Endodermal cell (in vitro differentiated cells): ENCODE data around the gene SNX13. TPM values are rescaled to one million over a fixed set of nuclear protein-coding genes. Genes with fewer than 3 reads are reported as not detected.

ENCODE experiments used
- DNase-seq: peaks from one replicate; pipeline ENCODE4 v3.0.0-alpha.2; 2017
- H3K27ac ChIP-seq: 2 replicates; pipeline ENCODE4 v1.5.1; 2013; ENCODE audit warnings: mild to moderate bottlenecking, low read depth, low read length, moderate library complexity
- H3K27me3 ChIP-seq: 2 replicates; pipeline ENCODE4 v1.6.1; 2013; ENCODE audit warnings: mild to moderate bottlenecking, low read length, moderate library complexity; ENCODE audit not compliant: insufficient read depth, control insufficient read depth, poor library complexity, severe bottlenecking
- H3K36me3 ChIP-seq: 2 replicates; pipeline ENCODE4 v1.7.0; 2013; ENCODE audit warnings: mild to moderate bottlenecking, low read length, moderate library complexity; ENCODE audit not compliant: control insufficient read depth, insufficient read depth
- H3K4me1 ChIP-seq: one replicate; pipeline ENCODE4 v1.7.0; 2013; ENCODE audit warnings: low read length; ENCODE audit not compliant: control insufficient read depth, insufficient read depth
- H3K4me3 ChIP-seq: 2 replicates; pipeline ENCODE4 v1.5.1; 2013; ENCODE audit warnings: mild to moderate bottlenecking, low read length, moderate library complexity
- H3K9ac ChIP-seq: 2 replicates; pipeline ENCODE4 v1.6.1; 2013; ENCODE audit warnings: mild to moderate bottlenecking, low read length, moderate library complexity; ENCODE audit not compliant: poor library complexity, severe bottlenecking; ENCODE audit errors: extremely low read depth
- H3K9me3 ChIP-seq: 2 replicates; pipeline ENCODE4 v1.6.1; 2013; ENCODE audit warnings: mild to moderate bottlenecking, low read length, moderate library complexity; ENCODE audit not compliant: control insufficient read depth
- H3K27ac Mint-ChIP-seq: 2 replicates; pipeline ENCODE4 v1.8.0; 2020; ENCODE audit warnings: mixed read lengths
- H3K27me3 Mint-ChIP-seq: 2 replicates; pipeline ENCODE4 v1.8.0; 2021; ENCODE audit warnings: mild to moderate bottlenecking, mixed read lengths; ENCODE audit not compliant: insufficient read depth
- H3K36me3 Mint-ChIP-seq: 2 replicates; pipeline ENCODE4 v1.8.0; 2020; ENCODE audit warnings: low read depth, mixed read lengths
- H3K4me1 Mint-ChIP-seq: 2 replicates; pipeline ENCODE4 v1.8.0; 2020; ENCODE audit warnings: mixed read lengths
- H3K4me3 Mint-ChIP-seq: 2 replicates; pipeline ENCODE4 v1.8.0; 2020; ENCODE audit warnings: mild to moderate bottlenecking, moderate library complexity, mixed read lengths
- H3K9me3 Mint-ChIP-seq: 2 replicates; pipeline ENCODE4 v1.8.0; 2020; ENCODE audit warnings: mild to moderate bottlenecking, mixed read lengths
- CTCF ChIP-seq: fragments of 200-600 bp; sonication (generic); conservative IDR thresholded peaks from 2 replicates; pipeline ENCODE4 v1.5.0; 2021; ENCODE audit warnings: antibody characterized with exemption, mild to moderate bottlenecking
- WGBS, 2 experiments: methylation state at CpG; one replicate each; pipeline versions ENCODE4 v1.1.5 to v1.1.7; 2013; ENCODE audit warnings: missing lambda C conversion rate in 2 of 2, mixed read lengths in 1 of 2; ENCODE audit not compliant: insufficient coverage in 1 of 2, insufficient read length in 1 of 2; 5-methylcytosine and 5-hydroxymethylcytosine counted together
- long read RNA-seq, 4 experiments: library from polyadenylated mRNA in 2 of 4; library from RNA in 1 of 4; library from capped mRNA in 1 of 4; stranded (forward) in 3 of 4; unstranded in 1 of 4; transcript quantifications; one replicate each; pipeline ENCODE4 v2.0.0, GENCODE V29; 2020 to 2021; ENCODE audit warnings: inconsistent platforms in 1 of 4
- polyA plus RNA-seq, 2 experiments: library from polyadenylated mRNA; stranded (reverse); fragments of 50-300 nt; gene quantifications; one replicate each; pipeline ENCODE4 v1.2.3, GENCODE V29; 2013
- total RNA-seq, 2 donors: library from RNA; stranded (reverse); fragmentation: NEBNext Ultra II Directional in 1 of 2; extraction: Animal tissue kit (Norgen Biotek cat#: 25700) in 1 of 2; gene quantifications; 2 replicates in 1 of 2; 3 replicates in 1 of 2; pipeline ENCODE4 v1.2.1, GENCODE V29; 2021

SNX13 gene, protein sequence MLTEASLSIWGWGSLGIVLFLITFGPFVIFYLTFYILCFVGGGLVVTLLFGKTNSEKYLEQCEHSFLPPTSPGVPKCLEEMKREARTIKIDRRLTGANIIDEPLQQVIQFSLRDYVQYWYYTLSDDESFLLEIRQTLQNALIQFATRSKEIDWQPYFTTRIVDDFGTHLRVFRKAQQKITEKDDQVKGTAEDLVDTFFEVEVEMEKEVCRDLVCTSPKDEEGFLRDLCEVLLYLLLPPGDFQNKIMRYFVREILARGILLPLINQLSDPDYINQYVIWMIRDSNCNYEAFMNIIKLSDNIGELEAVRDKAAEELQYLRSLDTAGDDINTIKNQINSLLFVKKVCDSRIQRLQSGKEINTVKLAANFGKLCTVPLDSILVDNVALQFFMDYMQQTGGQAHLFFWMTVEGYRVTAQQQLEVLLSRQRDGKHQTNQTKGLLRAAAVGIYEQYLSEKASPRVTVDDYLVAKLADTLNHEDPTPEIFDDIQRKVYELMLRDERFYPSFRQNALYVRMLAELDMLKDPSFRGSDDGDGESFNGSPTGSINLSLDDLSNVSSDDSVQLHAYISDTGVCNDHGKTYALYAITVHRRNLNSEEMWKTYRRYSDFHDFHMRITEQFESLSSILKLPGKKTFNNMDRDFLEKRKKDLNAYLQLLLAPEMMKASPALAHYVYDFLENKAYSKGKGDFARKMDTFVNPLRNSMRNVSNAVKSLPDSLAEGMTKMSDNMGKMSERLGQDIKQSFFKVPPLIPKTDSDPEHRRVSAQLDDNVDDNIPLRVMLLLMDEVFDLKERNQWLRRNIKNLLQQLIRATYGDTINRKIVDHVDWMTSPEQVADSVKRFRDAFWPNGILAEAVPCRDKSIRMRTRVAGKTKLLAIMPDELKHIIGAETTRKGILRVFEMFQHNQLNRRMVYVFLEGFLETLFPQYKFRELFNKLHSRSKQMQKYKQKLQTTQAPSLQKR
- 10 to 100 TPM; 32.8 to 38.8 TPM for total RNA-seq
- polyA plus RNA-seq (2013, experiment 1 of 2), result 24.1 TPM
- 20.2 TPM for polyA plus RNA-seq (2013, experiment 2 of 2)
- long read RNA-seq, experiment 1, full-length matches to known transcripts, result 4 of 9 reads
- long read RNA-seq, experiment 1, partial matches to known transcripts, result 2 of 9 reads
- long read RNA-seq, experiment 1, other reads (novel, unspliced or antisense), result 3 of 9 reads
- long read RNA-seq, experiment 2, full-length matches to known transcripts, result 23 of 41 reads
- long read RNA-seq, experiment 2, partial matches to known transcripts, result 2 of 41 reads
- long read RNA-seq, experiment 2, other reads (novel, unspliced or antisense), result 16 of 41 reads
- long read RNA-seq, experiment 3, full-length matches to known transcripts, result 97 of 156 reads
- long read RNA-seq, experiment 3, partial matches to known transcripts, result 27 of 156 reads
- long read RNA-seq, experiment 3, other reads (novel, unspliced or antisense), result 32 of 156 reads
- long read RNA-seq, experiment 4, full-length matches to known transcripts, result 7 of 15 reads
- long read RNA-seq, experiment 4, partial matches to known transcripts, result 2 of 15 reads
- long read RNA-seq, experiment 4, other reads (novel, unspliced or antisense), result 6 of 15 reads

DNA sequence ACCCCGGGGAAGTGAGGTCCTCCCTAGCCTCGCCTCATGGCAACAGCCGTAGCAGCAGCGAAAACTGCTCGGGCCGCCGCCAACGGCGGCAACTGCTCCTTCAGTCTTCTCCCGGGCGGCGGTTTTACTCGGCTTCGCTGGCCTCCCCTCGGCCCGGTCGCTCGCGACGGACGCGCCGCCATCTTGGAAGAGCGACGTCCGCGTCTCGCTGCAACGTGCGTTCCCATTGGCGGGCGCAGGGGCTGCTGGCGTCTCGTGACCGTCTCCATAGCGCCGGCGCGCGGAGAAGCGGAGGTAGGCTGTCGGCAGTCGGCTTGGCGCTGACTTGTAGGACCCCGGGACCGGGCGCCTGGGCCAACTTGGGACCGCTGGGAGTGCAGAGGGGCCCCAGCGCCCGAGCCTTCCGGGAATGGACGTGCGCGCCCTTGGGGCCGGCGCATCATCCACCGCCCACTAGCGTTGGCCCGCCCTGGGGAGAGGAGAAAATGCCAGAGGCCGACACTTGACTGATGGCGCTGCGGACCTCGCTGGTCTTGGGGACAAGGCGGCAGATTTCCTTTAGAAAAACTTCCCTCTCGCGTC lies at the start of gene SNX13:
TSS of gene SNX13 (minus strand) at position 193 of the 582 bp plus-strand sequence. CDS start 199 bp downstream, outside the sequence.
- Histone ChIP-seq H3K27me3 (no peaks in the 10 kb centered on the region), H3K9ac (peak within 1 kb of the TSS; percentile 91), H3K27ac (peak within 1 kb of the TSS; percentile 78), H3K4me3 (peak within 1 kb of the TSS; percentile 91), H3K4me1 (peaks cover 5% of the 10 kb centered on the region), H3K36me3 (no peaks in the 10 kb centered on the region), H3K9me3 (no peaks in the 10 kb centered on the region)
- H3K36me3 Mint-ChIP-seq, result no peaks in the 10 kb centered on the region
- TF ChIP-seq CTCF, result peak; percentile 51
- H3K4me3 Mint-ChIP-seq, result peak within 1 kb of the TSS; percentile 95
- peaks cover 18% of the 10 kb centered on the region for H3K4me1 Mint-ChIP-seq
- H3K9me3 Mint-ChIP-seq, result no peaks in the 10 kb centered on the region
- peaks cover 2% of the 10 kb centered on the region for H3K27me3 Mint-ChIP-seq
- peak; percentile 98 for DNase-seq
- 0 to 1% methylated on average over 23 to 66 of the region's 66 CpGs for WGBS, 2 experiments
- peak within 1 kb of the TSS; percentile 99 for H3K27ac Mint-ChIP-seq

DNA sequence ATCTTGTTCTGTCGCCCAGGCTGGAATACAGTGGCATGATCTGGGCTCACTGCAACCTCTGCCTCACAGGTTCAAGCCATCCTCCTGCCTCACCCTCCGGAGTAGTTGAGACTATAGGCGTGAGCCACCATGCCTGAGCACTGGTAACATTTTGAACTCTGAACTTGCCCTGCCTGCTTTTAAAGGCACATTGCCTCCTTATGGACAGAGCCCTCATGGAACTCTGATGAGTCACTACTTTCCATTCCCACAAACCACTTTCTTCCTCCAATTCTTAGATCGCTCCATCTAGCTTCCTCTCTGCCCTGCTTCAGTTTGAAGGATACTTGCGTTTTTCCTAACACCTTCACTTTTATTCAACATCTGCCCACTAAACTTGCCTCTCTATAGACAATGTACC lies 49.3 kb upstream of the SNX13 start:
- Histone ChIP-seq H3K4me3 (no peak overlapping the region), H3K27me3 (no peaks in the 10 kb centered on the region), H3K9ac (no peak overlapping the region), H3K36me3 (no peaks in the 10 kb centered on the region), H3K27ac (no peak overlapping the region), H3K9me3 (no peaks in the 10 kb centered on the region), H3K4me1 (no peaks in the 10 kb centered on the region)
- DNase-seq, result no peak
- H3K9me3 Mint-ChIP-seq, result no peaks in the 10 kb centered on the region
- no peaks in the 10 kb centered on the region for H3K27me3 Mint-ChIP-seq
- H3K36me3 Mint-ChIP-seq, result no peaks in the 10 kb centered on the region
- TF ChIP-seq CTCF, result no peak
- H3K27ac Mint-ChIP-seq, result no peak overlapping the region
- 94 to 100% methylated on average over 4 to 5 of the region's 5 CpGs for WGBS, 2 experiments
- no peak overlapping the region for H3K4me3 Mint-ChIP-seq
- H3K4me1 Mint-ChIP-seq, result peaks cover 6% of the 10 kb centered on the region
